PFSK-1 (cell line): ENCODE data around the gene PTCH2.

Experiments
- FOXP2 ChIP-seq: optimal IDR thresholded peaks from 2 replicates; pipeline ENCODE3; 2011; ENCODE audit warnings: borderline replicate concordance, control low read depth, inconsistent platforms; ENCODE audit not compliant: insufficient read depth; ENCODE audit errors: extremely low read length, extremely low read depth
- POLR2AphosphoS5 ChIP-seq: IDR thresholded peaks from 2 replicates; pipeline ENCODE4 v1.6.1; 2012; ENCODE audit warnings: low read depth, mild to moderate bottlenecking, control low read depth, low read length, moderate library complexity
- SIN3A ChIP-seq: IDR thresholded peaks from 2 replicates; pipeline ENCODE4 v1.6.1; 2012; ENCODE audit warnings: mild to moderate bottlenecking, low read length, moderate library complexity, borderline replicate concordance; ENCODE audit not compliant: insufficient read depth
- TAF1 ChIP-seq: IDR thresholded peaks from 2 replicates; pipeline ENCODE4 v1.6.1; 2012; ENCODE audit warnings: low read length, control low read depth, borderline replicate concordance; ENCODE audit not compliant: insufficient read depth
- TF ChIP-seq, protein P1 (sequence below), 2 experiments: IDR thresholded peaks; 2 replicates each; pipeline versions ENCODE4 v1.6.1 to v1.8.0; 2011 to 2012; ENCODE audit warnings: low read depth in 2 of 2, low read length in 2 of 2, control low read depth in 1 of 2, inconsistent platforms in 1 of 2, mild to moderate bottlenecking in 1 of 2, moderate library complexity in 1 of 2; ENCODE audit not compliant: insufficient read depth in 1 of 2

Gene PTCH2

DNA sequence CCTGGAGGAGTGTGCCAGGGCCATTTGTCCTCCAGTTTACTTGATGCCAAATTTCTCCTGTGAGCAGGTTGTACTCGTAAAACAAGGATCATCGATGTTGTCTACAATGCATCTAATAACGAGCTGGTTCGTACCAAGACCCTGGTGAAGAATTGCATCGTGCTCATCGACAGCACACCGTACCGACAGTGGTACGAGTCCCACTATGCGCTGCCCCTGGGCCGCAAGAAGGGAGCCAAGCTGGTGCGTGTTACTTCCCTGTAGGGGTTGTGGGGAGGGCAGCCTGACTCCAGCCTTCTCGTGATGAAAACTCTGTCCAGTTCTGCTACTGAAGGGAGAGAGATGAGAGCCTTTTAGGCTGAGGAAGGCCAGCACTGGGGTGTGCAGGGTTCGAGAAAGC is 65.5 kb downstream of the PTCH2 start:
- no peak for TF ChIP-seq SIN3A
- TF ChIP-seq, protein P1, sequence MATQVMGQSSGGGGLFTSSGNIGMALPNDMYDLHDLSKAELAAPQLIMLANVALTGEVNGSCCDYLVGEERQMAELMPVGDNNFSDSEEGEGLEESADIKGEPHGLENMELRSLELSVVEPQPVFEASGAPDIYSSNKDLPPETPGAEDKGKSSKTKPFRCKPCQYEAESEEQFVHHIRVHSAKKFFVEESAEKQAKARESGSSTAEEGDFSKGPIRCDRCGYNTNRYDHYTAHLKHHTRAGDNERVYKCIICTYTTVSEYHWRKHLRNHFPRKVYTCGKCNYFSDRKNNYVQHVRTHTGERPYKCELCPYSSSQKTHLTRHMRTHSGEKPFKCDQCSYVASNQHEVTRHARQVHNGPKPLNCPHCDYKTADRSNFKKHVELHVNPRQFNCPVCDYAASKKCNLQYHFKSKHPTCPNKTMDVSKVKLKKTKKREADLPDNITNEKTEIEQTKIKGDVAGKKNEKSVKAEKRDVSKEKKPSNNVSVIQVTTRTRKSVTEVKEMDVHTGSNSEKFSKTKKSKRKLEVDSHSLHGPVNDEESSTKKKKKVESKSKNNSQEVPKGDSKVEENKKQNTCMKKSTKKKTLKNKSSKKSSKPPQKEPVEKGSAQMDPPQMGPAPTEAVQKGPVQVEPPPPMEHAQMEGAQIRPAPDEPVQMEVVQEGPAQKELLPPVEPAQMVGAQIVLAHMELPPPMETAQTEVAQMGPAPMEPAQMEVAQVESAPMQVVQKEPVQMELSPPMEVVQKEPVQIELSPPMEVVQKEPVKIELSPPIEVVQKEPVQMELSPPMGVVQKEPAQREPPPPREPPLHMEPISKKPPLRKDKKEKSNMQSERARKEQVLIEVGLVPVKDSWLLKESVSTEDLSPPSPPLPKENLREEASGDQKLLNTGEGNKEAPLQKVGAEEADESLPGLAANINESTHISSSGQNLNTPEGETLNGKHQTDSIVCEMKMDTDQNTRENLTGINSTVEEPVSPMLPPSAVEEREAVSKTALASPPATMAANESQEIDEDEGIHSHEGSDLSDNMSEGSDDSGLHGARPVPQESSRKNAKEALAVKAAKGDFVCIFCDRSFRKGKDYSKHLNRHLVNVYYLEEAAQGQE (IDR thresholded peaks at IDR 0.05; ENCODE audit: insufficient read depth in 1 of 2, low read depth in 2 of 2, low read length in 2 of 2) = no peak
- TF ChIP-seq POLR2AphosphoS5 = no peak
- TF ChIP-seq TAF1 = no peak
- no peak for TF ChIP-seq FOXP2

DNA sequence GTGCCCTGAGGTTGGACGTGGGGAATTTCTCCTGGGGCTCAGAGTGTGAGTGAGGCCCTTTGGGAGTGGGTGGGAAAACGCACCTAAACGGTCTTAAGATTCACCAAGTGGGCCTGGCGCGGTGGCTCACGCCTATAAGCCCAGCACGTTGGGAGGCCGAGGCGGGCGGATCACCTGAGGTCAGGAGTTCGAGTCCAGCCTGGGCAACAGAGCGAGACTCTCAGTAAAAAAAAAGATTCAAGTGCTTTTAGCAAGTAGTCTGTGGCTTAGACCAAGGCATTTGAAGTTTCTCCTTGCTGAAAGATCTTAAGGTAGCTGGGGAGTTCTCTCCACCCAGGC is 66.4 kb downstream of the PTCH2 start:
- TF ChIP-seq TAF1 = no peak
- TF ChIP-seq SIN3A = no peak
- TF ChIP-seq POLR2AphosphoS5 = no peak
- no peak for TF ChIP-seq FOXP2
- TF ChIP-seq, protein P1 (IDR thresholded peaks at IDR 0.05; ENCODE audit: insufficient read depth in 1 of 2, low read depth in 2 of 2, low read length in 2 of 2) = no peak

DNA sequence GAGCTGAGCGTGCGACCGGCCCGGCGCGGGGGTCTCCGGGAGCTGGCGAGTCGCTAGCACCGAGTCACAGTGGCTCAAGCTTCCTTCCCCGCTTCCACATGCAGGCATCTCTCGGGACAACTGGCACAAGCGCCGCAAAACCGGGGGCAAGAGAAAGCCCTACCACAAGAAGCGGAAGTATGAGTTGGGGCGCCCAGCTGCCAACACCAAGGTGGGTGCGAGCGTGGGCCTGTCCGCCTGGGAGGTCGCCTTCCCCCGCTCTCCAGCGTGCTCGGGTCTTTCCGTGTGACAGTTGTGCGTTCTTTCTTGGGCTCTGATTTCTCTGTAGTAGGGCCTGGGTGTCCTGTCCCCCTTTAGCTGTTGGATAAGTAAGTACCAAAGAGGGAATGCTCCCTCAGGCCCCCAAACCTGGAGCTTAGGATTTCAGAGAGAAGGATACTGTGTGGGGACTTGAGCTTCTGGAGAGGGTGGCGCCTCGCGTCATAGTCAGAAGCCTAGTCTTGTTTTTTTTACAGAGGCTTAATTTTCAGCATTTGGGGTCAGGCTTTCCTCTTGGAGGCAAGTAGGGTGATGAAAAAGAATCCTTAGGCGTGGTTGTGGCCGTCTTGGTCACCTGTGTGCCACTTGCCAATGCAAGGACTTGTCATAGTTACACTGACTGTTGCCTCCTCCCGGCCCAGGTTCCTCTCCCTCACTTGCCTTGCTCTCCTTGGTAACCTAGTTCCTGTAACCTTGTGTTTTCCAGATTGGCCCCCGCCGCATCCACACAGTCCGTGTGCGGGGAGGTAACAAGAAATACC is 66.9 kb downstream of the PTCH2 start:
- no peak for TF ChIP-seq SIN3A
- TF ChIP-seq TAF1 = no peak
- TF ChIP-seq, protein P1 (IDR thresholded peaks at IDR 0.05; ENCODE audit: insufficient read depth in 1 of 2, low read depth in 2 of 2, low read length in 2 of 2) = no peak
- no peak for TF ChIP-seq FOXP2
- TF ChIP-seq POLR2AphosphoS5 = no peak

DNA sequence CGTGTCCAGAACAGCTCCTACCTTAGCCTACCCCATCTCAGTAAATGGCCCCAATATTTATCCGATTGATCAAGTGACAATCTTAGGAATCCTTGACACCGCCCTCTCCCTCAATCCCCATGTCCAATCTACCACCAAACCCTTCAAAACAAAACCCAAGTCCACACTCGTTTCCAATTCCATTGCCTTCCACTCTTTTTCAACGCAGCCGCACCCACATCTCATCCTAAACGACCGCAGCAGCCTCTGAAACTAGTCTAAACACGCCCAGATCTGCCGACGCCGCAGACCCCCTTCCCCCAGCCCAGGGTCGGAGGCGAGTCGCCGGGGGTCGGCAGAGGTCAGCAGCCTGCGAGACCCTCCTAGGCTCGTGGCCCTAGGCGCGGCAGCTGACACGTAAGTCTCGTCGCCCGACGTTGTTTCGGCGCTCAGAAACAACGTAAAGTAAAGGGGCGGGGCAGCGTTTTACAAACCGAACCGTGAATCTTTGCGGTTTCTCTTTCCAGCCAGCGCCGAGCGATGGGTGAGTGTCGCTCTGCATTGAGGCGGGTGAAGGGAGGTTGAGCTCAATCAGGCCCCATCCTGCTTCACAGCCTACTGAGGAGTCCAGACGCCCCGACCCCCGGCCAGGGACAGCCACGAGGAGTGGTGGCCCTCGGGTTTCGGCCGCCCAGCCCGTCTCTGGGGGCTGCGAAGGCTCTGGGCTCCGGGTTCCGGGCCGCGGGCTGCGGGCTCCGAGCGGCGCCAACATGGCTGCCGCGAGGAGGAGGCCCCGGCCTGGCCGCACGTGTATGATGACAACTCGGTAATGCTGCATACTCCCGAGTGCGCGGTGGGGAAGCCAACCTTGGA is 67.7 kb downstream of the PTCH2 start, which contains the start of gene RPS8:
RPS8 (plus strand) TSS at position 463 of the 852 bp plus-strand sequence; CDS start at position 520, 57 bp downstream.
- TF ChIP-seq FOXP2 (no peak), POLR2AphosphoS5 (peak; percentile 99), TAF1 (peak; percentile 98), SIN3A (peak; percentile 41; the same call in 1 of the 2 replicates)
- TF ChIP-seq, protein P1 (IDR thresholded peaks at IDR 0.05; ENCODE audit: insufficient read depth in 1 of 2, low read depth in 2 of 2, low read length in 2 of 2) = peak; percentile 15 to 70; a peak in 2 of 4 replicates
